NCI-H345 (cell line): ENCODE data around the gene SRSF10.
"Not testable (repeated sequence)": the region's sequence is repeated elsewhere in the genome, so short reads cannot be mapped to it uniquely, and the experiment has no call there.

Source experiments
- DNase-seq: peaks from one replicate; lab custom pipeline; 2025; lab: John Stamatoyannopoulos, UW

SRSF10 gene

GRCh38 chr1:23997812-23998211 lies 17.7 kb upstream of the SRSF10 start:
- DNase-seq, result no peak

- DNase-seq, result no peak
Observed at GRCh38 chr1:23996700-23997229, 16.6 kb upstream of the SRSF10 start.

- DNase-seq, result no peak
Observed at GRCh38 chr1:23995431-23995837, 15.3 kb upstream of the SRSF10 start.

- not testable (repeated sequence) for DNase-seq
Observed at GRCh38 chr1:23992011-23992410, 11.9 kb upstream of the SRSF10 start.

GRCh38 chr1:23989263-23989662 lies 9.1 kb upstream of the SRSF10 start:
- no peak for DNase-seq

GRCh38 chr1:23987038-23987437 lies 6.9 kb upstream of the SRSF10 start:
- DNase-seq, result not testable (repeated sequence)

GRCh38 chr1:23984417-23985186 lies 4.5 kb upstream of the SRSF10 start:
- DNase-seq, result no peak

GRCh38 chr1:23980728-23981070 lies 572 bp upstream of the SRSF10 start:
- DNase-seq, result peak; percentile 51

GRCh38 chr1:23979387-23979880 lies 693 bp downstream of the SRSF10 start:
- no peak for DNase-seq

GRCh38 chr1:23978805-23979204 lies 1.3 kb downstream of the SRSF10 start:
- no peak for DNase-seq

GRCh38 chr1:23977854-23978191 lies 2.3 kb downstream of the SRSF10 start:
- DNase-seq, result no peak

- no peak for DNase-seq
Observed at GRCh38 chr1:23977187-23977853, 2.8 kb downstream of the SRSF10 start.

GRCh38 chr1:23967871-23968270 lies 12.3 kb downstream of the SRSF10 start:
- no peak for DNase-seq

GRCh38 chr1:23966973-23967493 lies 13.1 kb downstream of the SRSF10 start:
- DNase-seq, result no peak

GRCh38 chr1:23964790-23965740 lies 15.1 kb downstream of the SRSF10 start:
- no peak for DNase-seq

- DNase-seq, result no peak
Observed at GRCh38 chr1:23964235-23964668, 15.9 kb downstream of the SRSF10 start.

- DNase-seq, result no peak
Observed at GRCh38 chr1:23963617-23964234, 16.4 kb downstream of the SRSF10 start.

- DNase-seq, result no peak
Observed at GRCh38 chr1:23960291-23961020, 19.7 kb downstream of the SRSF10 start.

GRCh38 chr1:23959461-23960290 lies 20.5 kb downstream of the SRSF10 start, which contains the start of gene PNRC2:
PNRC2 (plus strand) TSS chr1:23959828; CDS start chr1:23961458, 1,630 bp downstream.
- DNase-seq, result peak; percentile 97
